Thyroid gland (tissue), 4 donors: ENCODE data around the gene SLC25A44. TPM values are rescaled to one million over a fixed set of nuclear protein-coding genes. Genes with fewer than 3 reads are reported as not detected.

Experiments used
- DNase-seq, 2 donors: peaks; one replicate each; pipeline ENCODE4 v3.0.0-alpha.2; 2019
- H3K27ac ChIP-seq, 3 donors: fragments of 200-600 bp; sonication (generic); 1 replicate in 2 of 3; 2 replicates in 1 of 3; pipeline ENCODE4 v1.5.1; 2016 to 2019; ENCODE audit warnings: mild to moderate bottlenecking in 1 of 3, moderate library complexity in 1 of 3
- H3K27me3 ChIP-seq: fragments of 200-600 bp; sonication (generic); one replicate; pipeline ENCODE4 v1.5.1; 2019
- H3K36me3 ChIP-seq, 2 donors: fragments of 200-600 bp; sonication (generic); one replicate each; pipeline ENCODE4 v1.5.1; 2016 to 2019
- H3K4me1 ChIP-seq, 2 donors: fragments of 200-600 bp; sonication (generic); one replicate each; pipeline ENCODE4 v1.5.1; 2017 to 2019
- H3K4me3 ChIP-seq, 3 donors: fragments of 200-600 bp; sonication (generic); replicated peaks in 1 of 3; 1 replicate in 2 of 3; 2 replicates in 1 of 3; pipeline ENCODE4 v1.5.1; 2016; ENCODE audit warnings: mild to moderate bottlenecking in 1 of 3
- H3K9me3 ChIP-seq: fragments of 200-600 bp; sonication (generic); one replicate; pipeline ENCODE4 v1.5.1; 2017
- CTCF ChIP-seq, 6 experiments: fragments of 200-600 bp in 3 of 6; fragments of 450-650 bp in 3 of 6; sonication (generic) in 3 of 6; IDR thresholded peaks; one replicate each; pipeline ENCODE4 v1.5.1; 2016 to 2019; ENCODE audit warnings: antibody characterized with exemption in 6 of 6, mild to moderate bottlenecking in 2 of 6, inconsistent platforms in 1 of 6, moderate library complexity in 1 of 6
- POLR2A ChIP-seq, 2 donors: fragments of 450-650 bp; IDR thresholded peaks; one replicate each; pipeline ENCODE4 v1.6.1; 2017; ENCODE audit warnings: antibody characterized with exemption in 2 of 2, mild to moderate bottlenecking in 2 of 2, moderate library complexity in 1 of 2
- WGBS, 2 donors: methylation state at CpG; one replicate each; pipeline ENCODE4 v1.1.5; 2017; 5-methylcytosine and 5-hydroxymethylcytosine counted together
- intact Hi-C: fragments of 100-400 bp; cut with DNase I; formaldehyde crosslinking; loops from one replicate; pipeline ENCODE4 v1.15.1; 2023
- total RNA-seq, 4 donors: library from RNA; depleted of rRNA; stranded (reverse); fragments of >200 nt; gene quantifications; one replicate each; pipeline ENCODE4 v1.2.3, GENCODE V29; 2016

Gene SLC25A44
- total RNA-seq, 4 donors from 2014 or later: 14.5 to 19.7 (median 17.7) TPM

- Histone ChIP-seq H3K4me3 (no peak overlapping the region), H3K36me3 (peaks cover 9% of the 10 kb centered on the region in 2 donors), H3K4me1 (peaks cover 5 to 27% of the 10 kb centered on the region in 2 donors), H3K27me3 (no peaks in the 10 kb centered on the region), H3K27ac (no peak overlapping the region), H3K9me3 (no peaks in the 10 kb centered on the region)
- intact Hi-C loops: no loop called here
- TF ChIP-seq POLR2A (IDR thresholded peaks at IDR 0.05): no peak
- TF ChIP-seq CTCF (IDR thresholded peaks at IDR 0.05): no peak
- WGBS, 2 donors: 100% methylated on average over 1 of the region's 2 CpGs; no CpG with 5 or more reads in 1 of the 2 donors
- no peak for DNase-seq
These were observed 50.2 kb downstream of the SLC25A44 start for GRCh38 chr1:156244126-156244525.

GRCh38 chr1:156244712-156245111 lies 50.8 kb downstream of the SLC25A44 start:
- H3K36me3 ChIP-seq: peaks cover 3 to 4% of the 10 kb centered on the region in 2 donors
- H3K27ac ChIP-seq: no peak overlapping the region
- peaks cover 5 to 27% of the 10 kb centered on the region in 2 donors for H3K4me1 ChIP-seq
- 91 to 92% methylated on average over 17 of the region's 17 CpGs for WGBS, 2 donors
- no peaks in the 10 kb centered on the region for H3K27me3 ChIP-seq
- no peak for DNase-seq
- no peak overlapping the region for H3K4me3 ChIP-seq
- intact Hi-C loops: no loop called here
- TF ChIP-seq POLR2A (IDR thresholded peaks at IDR 0.05): no peak
- TF ChIP-seq CTCF (IDR thresholded peaks at IDR 0.05): no peak
- no peaks in the 10 kb centered on the region for H3K9me3 ChIP-seq

GRCh38 chr1:156245451-156246232 lies 51.7 kb downstream of the SLC25A44 start:
- no peaks in the 10 kb centered on the region for H3K27me3 ChIP-seq
- H3K27ac ChIP-seq: no peak overlapping the region
- H3K4me3 ChIP-seq: peak overlapping the region in 1 of 3 donors; percentile 12
- no peak for TF ChIP-seq POLR2A (IDR thresholded peaks at IDR 0.05)
- TF ChIP-seq CTCF (IDR thresholded peaks at IDR 0.05): no peak
- no peaks in the 10 kb centered on the region for H3K9me3 ChIP-seq
- peaks cover 7 to 8% of the 10 kb centered on the region in 2 donors for H3K36me3 ChIP-seq
- intact Hi-C loops: no loop called here
- peaks cover 5 to 27% of the 10 kb centered on the region in 2 donors for H3K4me1 ChIP-seq
- WGBS, 2 donors: 6 to 27% methylated on average over 7 to 11 of the region's 69 CpGs
- peak; percentile 37 to 38 for DNase-seq

GRCh38 chr1:156246241-156246780 lies 52.4 kb downstream of the SLC25A44 start:
- Histone ChIP-seq H3K27ac (no peak overlapping the region), H3K4me1 (peaks cover 5 to 27% of the 10 kb centered on the region in 2 donors), H3K36me3 (peaks cover 13 to 14% of the 10 kb centered on the region in 2 donors), H3K9me3 (no peaks in the 10 kb centered on the region), H3K4me3 (no peak overlapping the region), H3K27me3 (no peaks in the 10 kb centered on the region)
- TF ChIP-seq POLR2A (IDR thresholded peaks at IDR 0.05): no peak
- no peak for TF ChIP-seq CTCF (IDR thresholded peaks at IDR 0.05)
- intact Hi-C loops: no loop called here
- no peak for DNase-seq
- WGBS, 2 donors: 63 to 67% methylated on average over 8 to 10 of the region's 10 CpGs
